HG03064 (cell line): Measurements from ENCODE around the gene LRRIQ4.

Source experiments
- ATAC-seq: cut with Tn5 transposase; IDR thresholded peaks from one replicate; pipeline ENCODE4 v1.9.1; 2021; ENCODE audit warnings: low read depth; ENCODE audit not compliant: unreplicated experiment

The LRRIQ4 gene

DNA sequence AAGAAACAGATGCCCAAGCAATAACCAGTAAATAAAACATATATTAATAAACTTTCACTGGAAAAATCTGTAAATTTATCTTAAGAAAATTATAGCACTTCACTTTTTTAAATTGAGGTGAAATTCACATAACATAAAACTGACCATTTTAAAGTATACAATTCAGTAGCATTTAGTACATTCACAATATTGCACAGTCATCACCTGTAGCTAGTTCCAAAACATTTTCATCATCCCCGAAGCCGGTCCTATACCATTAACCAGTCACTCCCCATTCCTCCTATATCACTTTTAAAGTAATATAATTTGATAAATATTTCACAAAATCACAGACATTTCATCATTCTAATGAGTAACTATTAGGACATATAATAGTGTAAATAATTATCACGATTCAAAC lies 8.0 kb upstream of the LRRIQ4 start:
- no peak for ATAC-seq

- ATAC-seq, result no peak
These were observed 3.4 kb upstream of the LRRIQ4 start for GRCh38 chr3:169809230-169809795.

DNA sequence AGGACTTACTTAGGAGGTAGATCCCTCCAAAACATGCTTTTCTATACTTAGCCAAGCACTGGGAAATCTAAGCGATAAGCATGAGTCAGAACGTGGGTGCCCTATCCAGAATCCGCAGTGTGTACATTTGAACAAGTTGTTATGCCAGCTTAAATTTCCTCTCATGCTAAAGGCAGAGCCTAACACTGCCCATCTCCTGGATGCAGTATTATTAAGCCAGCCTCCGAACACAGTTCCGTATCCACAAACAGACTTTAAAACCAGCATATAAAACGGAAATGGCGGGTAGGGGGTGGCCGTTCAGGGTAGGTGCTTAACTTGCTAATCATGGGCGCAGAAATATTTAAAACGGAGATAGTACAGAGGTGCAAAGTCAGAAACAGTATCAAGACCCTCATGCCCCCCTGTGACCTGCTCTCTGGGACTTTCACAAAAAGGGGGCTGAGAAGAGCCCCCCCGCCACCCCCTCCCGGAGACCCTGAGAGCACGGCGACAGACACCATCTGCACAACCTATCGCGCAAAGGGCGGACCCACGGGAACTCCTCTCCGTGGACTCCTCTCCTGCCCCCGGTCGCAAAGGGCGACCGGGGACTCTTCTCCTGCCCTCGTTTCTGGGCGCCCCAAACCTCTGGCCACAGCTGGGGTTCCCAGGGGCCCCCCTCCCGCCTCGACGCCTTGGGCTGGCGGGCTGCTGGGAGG lies 889 bp upstream of the LRRIQ4 start:
- ATAC-seq, result peak; percentile 20

DNA sequence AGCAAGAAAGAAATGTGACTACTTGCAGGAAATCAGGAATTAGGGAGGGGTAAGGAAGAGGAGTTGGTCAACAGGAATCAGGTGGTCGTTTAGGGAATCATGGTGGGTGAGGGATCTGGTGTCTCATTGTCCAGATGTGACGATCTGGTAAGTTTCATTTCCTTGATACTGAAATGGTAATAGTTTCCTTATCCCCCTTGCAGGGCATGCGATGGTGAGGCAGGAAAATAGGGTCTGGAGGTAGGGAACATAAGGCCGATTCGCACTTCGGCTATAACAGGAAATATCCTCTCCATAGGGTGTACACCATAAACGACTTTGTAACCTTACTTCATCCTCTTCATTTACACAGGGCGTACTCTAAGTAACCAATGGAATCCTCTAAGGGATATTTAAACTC lies 608 bp downstream of the LRRIQ4 start:
- no peak for ATAC-seq

- peak; percentile 84 for ATAC-seq
These were observed 1.3 kb downstream of the LRRIQ4 start for GRCh38 chr3:169813757-169814517.

DNA sequence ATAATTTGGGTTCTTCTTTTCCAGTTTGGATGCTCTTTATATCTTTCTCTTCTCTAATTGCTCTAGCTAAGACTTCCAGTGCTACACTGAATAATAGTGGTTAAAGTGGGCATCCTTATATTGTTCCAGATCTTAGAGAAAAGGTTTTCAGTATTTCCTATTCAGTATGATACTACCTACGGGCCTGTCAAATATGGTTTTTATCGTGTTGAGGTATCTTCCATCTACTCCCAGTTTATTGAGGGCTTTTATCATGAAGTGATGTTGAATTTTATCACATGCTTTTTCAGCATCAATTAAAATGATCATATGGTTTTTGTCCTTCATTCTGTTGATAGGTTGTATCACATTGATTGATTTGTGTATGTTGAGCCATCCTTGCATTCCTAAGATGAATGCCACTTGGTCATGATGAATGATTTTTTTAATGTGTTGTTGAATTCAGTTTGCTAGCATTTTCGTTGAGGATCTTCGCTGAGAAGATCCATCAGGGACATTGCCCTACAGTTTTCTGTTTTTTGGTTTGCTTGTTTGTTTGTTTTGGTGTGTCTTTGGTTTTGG lies 3.0 kb downstream of the LRRIQ4 start:
- no peak for ATAC-seq

- ATAC-seq, result no peak
These were observed 5.6 kb downstream of the LRRIQ4 start for GRCh38 chr3:169818316-169818715.

GRCh38 chr3:169822091-169822490 lies 9.4 kb downstream of the LRRIQ4 start:
- no peak for ATAC-seq

- no peak for ATAC-seq
These were observed 9.9 kb downstream of the LRRIQ4 start for GRCh38 chr3:169822540-169822939.

- no peak for ATAC-seq
These were observed 10.3 kb downstream of the LRRIQ4 start for GRCh38 chr3:169822983-169823382.

DNA sequence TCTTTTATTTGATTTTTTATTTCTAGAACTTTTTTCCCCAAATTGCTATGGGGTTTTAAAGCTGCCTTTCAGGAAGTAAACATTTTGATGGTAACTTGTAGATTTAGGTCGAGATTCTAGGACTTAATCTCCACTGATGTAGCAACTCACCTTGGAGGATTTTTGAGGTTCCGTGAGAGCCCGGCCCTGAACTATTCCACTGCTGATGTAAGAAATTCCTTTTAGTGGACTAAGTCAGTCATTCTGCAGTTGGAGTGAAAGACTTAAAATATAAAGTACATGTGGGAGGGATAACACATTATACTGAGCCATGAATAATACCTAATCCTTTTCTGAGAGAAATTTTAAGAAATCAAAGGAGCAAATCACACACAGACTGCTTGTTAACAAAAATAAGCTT lies 12.6 kb downstream of the LRRIQ4 start:
- ATAC-seq, result no peak

DNA sequence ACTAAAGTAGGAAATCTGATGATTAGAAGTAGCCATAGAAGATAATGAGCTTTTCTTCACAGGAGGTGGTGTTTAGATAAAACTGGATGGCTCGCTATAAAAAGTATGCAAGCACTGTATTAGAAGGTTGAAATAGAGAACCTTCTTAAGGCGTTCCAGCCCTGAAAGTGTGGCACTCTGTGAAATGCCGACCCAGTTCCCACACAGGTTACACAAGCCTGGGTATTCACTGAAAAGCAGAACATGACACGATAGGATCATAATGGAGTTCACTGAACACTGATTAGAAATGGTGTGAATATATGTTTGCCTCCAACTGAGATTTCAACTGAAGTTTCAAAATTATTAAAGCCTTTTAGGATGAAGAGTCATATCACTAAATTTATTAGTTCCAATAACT lies 15.0 kb downstream of the LRRIQ4 start:
- ATAC-seq, result no peak

GRCh38 chr3:169835533-169835932 lies 22.9 kb downstream of the LRRIQ4 start:
- no peak for ATAC-seq

GRCh38 chr3:169836078-169836941 lies 23.6 kb downstream of the LRRIQ4 start:
- peak; percentile 93 for ATAC-seq

- no peak for ATAC-seq
These were observed 24.2 kb downstream of the LRRIQ4 start for GRCh38 chr3:169836942-169837275.

GRCh38 chr3:169838511-169839030 lies 25.9 kb downstream of the LRRIQ4 start:
- ATAC-seq, result no peak

DNA sequence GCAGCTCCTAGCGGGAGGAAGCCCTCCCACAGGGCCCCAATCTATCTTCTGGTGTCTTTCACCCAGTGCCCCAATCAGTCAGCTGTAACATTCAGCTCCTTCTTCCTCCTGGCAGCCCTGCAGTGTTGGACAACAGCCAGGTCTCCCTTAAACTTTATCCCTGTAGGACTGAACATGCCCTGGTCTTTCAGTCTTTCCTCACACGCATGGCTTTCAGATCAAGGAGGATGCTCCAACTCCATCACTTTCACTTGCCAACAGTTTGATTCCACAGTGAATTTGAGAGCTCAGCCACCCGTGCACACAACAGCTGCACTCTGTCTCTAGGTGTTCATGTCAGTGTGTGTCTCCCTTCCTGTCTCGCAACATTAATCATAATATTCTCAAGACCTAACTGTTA lies 28.5 kb downstream of the LRRIQ4 start:
- ATAC-seq, result peak; percentile 92

DNA sequence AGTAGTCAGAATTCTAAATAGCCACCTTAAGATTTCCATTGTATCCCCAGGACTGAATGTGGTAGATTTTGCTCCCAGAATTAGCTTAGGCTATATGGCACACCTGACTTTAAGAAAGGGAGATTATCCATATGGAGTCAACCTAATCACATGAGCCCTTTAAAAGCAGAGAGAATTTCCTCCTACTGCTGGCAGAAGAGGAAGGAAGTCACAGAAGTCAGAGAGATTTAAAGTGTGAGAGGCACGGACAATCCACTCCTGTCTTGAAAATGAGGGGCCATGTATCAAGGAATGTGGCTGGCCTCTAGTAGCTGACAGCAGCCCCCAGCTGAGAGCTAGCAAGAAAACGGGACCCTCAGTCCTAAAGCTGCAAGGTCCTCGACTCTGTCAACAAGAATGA lies 30.3 kb downstream of the LRRIQ4 start:
- ATAC-seq, result no peak

- ATAC-seq, result peak; percentile 98
These were observed 34.0 kb downstream of the LRRIQ4 start for GRCh38 chr3:169846458-169847193.

- no peak for ATAC-seq
These were observed 35.2 kb downstream of the LRRIQ4 start for GRCh38 chr3:169847896-169848295.
